ENCODE results near the gene GARIN3.

DNA sequence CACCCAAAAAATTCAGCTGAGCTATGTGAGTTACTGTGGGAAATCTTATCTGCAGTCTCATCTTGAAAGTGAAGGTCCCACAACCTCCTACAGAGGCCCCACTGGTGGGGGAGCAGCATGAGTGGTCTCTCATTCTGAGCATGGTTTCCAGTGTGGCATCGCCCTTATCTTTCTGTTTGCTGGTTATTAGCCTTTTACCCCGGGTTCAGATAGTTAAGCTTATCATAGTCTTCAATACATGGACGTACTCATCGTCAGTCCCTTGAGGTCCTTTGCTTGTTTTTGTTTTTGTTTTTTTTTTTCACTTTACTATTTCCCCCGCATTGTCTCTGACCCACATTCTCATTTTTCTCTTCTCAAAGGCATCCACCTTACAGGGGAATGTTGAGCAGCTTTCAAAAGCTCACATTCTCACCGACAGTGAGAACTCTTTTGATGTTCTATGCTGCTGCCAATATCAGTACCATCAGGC lies 49.5 kb downstream of the GARIN3 start:
- TF ChIP-seq ZNF274 (IDR thresholded peaks at IDR 0.05; ENCODE audit: low read depth, low read length) (no peak), YY1 (IDR thresholded peaks at IDR 0.05; ENCODE audit: insufficient read depth, insufficient read length) (no peak)
